Measurements from ENCODE around the gene ZER1. TPM values are rescaled to one million over a fixed set of nuclear protein-coding genes. Genes with fewer than 3 reads are reported as not detected.

Gene ZER1
- total RNA-seq, 1 donor from 2014 or later: 37.2 TPM

GRCh38 chr9:128718475-128718874, 53.3 kb downstream of the ZER1 start:
- DNase-seq (ENCODE audit: low spot score in 2 of 2, unreplicated experiment in 2 of 2): no peak
- no peaks in the 10 kb centered on the region for H3K36me3 Mint-ChIP-seq
- H3K4me1 Mint-ChIP-seq: peaks cover 11% of the 10 kb centered on the region
- no peaks in the 10 kb centered on the region for H3K9me3 Mint-ChIP-seq
- no peak overlapping the region for H3K27ac Mint-ChIP-seq
- no peak overlapping the region for H3K4me3 Mint-ChIP-seq
- no peaks in the 10 kb centered on the region for H3K27me3 Mint-ChIP-seq (ENCODE audit: low read depth)
- no peak for TF ChIP-seq CTCF (IDR thresholded peaks at IDR 0.05; ENCODE audit: unreplicated experiment)

- TF ChIP-seq CTCF (IDR thresholded peaks at IDR 0.05; ENCODE audit: unreplicated experiment): no peak
- H3K4me1 Mint-ChIP-seq: peaks cover 8% of the 10 kb centered on the region
- H3K27ac Mint-ChIP-seq: no peak overlapping the region
- H3K27me3 Mint-ChIP-seq (ENCODE audit: low read depth): no peaks in the 10 kb centered on the region
- no peaks in the 10 kb centered on the region for H3K36me3 Mint-ChIP-seq
- DNase-seq (ENCODE audit: low spot score in 2 of 2, unreplicated experiment in 2 of 2): no peak
- H3K9me3 Mint-ChIP-seq: no peaks in the 10 kb centered on the region
- no peak overlapping the region for H3K4me3 Mint-ChIP-seq
Observed at GRCh38 chr9:128718047-128718446, 53.7 kb downstream of the ZER1 start.

GRCh38 chr9:128716581-128717254, 55.0 kb downstream of the ZER1 start:
- no peak for TF ChIP-seq CTCF (IDR thresholded peaks at IDR 0.05; ENCODE audit: unreplicated experiment)
- H3K4me1 Mint-ChIP-seq: no peaks in the 10 kb centered on the region
- no peak for DNase-seq (ENCODE audit: low spot score in 2 of 2, unreplicated experiment in 2 of 2)
- H3K27me3 Mint-ChIP-seq (ENCODE audit: low read depth): no peaks in the 10 kb centered on the region
- no peaks in the 10 kb centered on the region for H3K9me3 Mint-ChIP-seq
- no peak overlapping the region for H3K4me3 Mint-ChIP-seq
- no peaks in the 10 kb centered on the region for H3K36me3 Mint-ChIP-seq
- H3K27ac Mint-ChIP-seq: no peak overlapping the region

- H3K9me3 Mint-ChIP-seq: no peaks in the 10 kb centered on the region
- TF ChIP-seq CTCF (IDR thresholded peaks at IDR 0.05; ENCODE audit: unreplicated experiment): no peak
- DNase-seq (ENCODE audit: low spot score in 2 of 2, unreplicated experiment in 2 of 2): no peak
- no peaks in the 10 kb centered on the region for H3K4me1 Mint-ChIP-seq
- no peaks in the 10 kb centered on the region for H3K36me3 Mint-ChIP-seq
- H3K27me3 Mint-ChIP-seq (ENCODE audit: low read depth): no peaks in the 10 kb centered on the region
- no peak overlapping the region for H3K27ac Mint-ChIP-seq
- H3K4me3 Mint-ChIP-seq: no peak overlapping the region
Observed at GRCh38 chr9:128715436-128715750, 56.3 kb downstream of the ZER1 start.

GRCh38 chr9:128714586-128715435, 56.9 kb downstream of the ZER1 start:
- Mint-ChIP-seq H3K4me3 (no peak overlapping the region), H3K27me3 (ENCODE audit: low read depth) (no peaks in the 10 kb centered on the region), H3K9me3 (no peaks in the 10 kb centered on the region), H3K36me3 (no peaks in the 10 kb centered on the region), H3K4me1 (no peaks in the 10 kb centered on the region), H3K27ac (no peak overlapping the region)
- no peak for TF ChIP-seq CTCF (IDR thresholded peaks at IDR 0.05; ENCODE audit: unreplicated experiment)
- DNase-seq (ENCODE audit: low spot score in 2 of 2, unreplicated experiment in 2 of 2): no peak

All from mesothelial cell of epicardium (in vitro differentiated cells).